ENCODE results near the gene CADM1. TPM values are rescaled to one million over a fixed set of nuclear protein-coding genes. Genes with fewer than 3 reads are reported as not detected.

CADM1 gene
- total and polyA plus RNA-seq, 7 donors, result 0.69 to 25.2 (median 15.6) TPM

GRCh38 chr11:115198321-115198741 lies 305.9 kb downstream of the CADM1 start:
- H3K27me3 ChIP-seq, result no peaks in the 10 kb centered on the region
- H3K27ac ChIP-seq, result no peak overlapping the region
- no peak for DNase-seq
- H3K4me1 ChIP-seq, result peaks cover 0 to 9% (median 4%) of the 10 kb centered on the region in 4 donors
- 84 to 93% methylated on average over 9 of the region's 9 CpGs for WGBS, 2 donors
- H3K36me3 ChIP-seq, result no peaks in the 10 kb centered on the region
- no peak for TF ChIP-seq POLR2AphosphoS5 (IDR thresholded peaks at IDR 0.05)
- no peak overlapping the region for H3K4me3 ChIP-seq
- H3K9me3 ChIP-seq, result no peaks in the 10 kb centered on the region
- intact Hi-C loops (cut with DNase I), result no loop called here

GRCh38 chr11:115197433-115197832 lies 306.8 kb downstream of the CADM1 start:
- Histone ChIP-seq H3K27ac (no peak overlapping the region), H3K27me3 (no peaks in the 10 kb centered on the region)
- WGBS, 2 donors, result 42 to 70% methylated on average over 1 of the region's 1 CpG

GRCh38 chr11:115197031-115197430 lies 307.2 kb downstream of the CADM1 start:
- no peaks in the 10 kb centered on the region for H3K36me3 ChIP-seq
- H3K4me1 ChIP-seq, result peaks cover 0 to 9% (median 4%) of the 10 kb centered on the region in 4 donors
- no peak for TF ChIP-seq POLR2A (IDR thresholded peaks at IDR 0.05)
- TF ChIP-seq EP300 (IDR thresholded peaks at IDR 0.05), result no peak
- no peak for TF ChIP-seq POLR2AphosphoS5 (IDR thresholded peaks at IDR 0.05)
- TF ChIP-seq, protein P1, sequence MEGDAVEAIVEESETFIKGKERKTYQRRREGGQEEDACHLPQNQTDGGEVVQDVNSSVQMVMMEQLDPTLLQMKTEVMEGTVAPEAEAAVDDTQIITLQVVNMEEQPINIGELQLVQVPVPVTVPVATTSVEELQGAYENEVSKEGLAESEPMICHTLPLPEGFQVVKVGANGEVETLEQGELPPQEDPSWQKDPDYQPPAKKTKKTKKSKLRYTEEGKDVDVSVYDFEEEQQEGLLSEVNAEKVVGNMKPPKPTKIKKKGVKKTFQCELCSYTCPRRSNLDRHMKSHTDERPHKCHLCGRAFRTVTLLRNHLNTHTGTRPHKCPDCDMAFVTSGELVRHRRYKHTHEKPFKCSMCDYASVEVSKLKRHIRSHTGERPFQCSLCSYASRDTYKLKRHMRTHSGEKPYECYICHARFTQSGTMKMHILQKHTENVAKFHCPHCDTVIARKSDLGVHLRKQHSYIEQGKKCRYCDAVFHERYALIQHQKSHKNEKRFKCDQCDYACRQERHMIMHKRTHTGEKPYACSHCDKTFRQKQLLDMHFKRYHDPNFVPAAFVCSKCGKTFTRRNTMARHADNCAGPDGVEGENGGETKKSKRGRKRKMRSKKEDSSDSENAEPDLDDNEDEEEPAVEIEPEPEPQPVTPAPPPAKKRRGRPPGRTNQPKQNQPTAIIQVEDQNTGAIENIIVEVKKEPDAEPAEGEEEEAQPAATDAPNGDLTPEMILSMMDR (IDR thresholded peaks at IDR 0.05), result no peak
- no peak overlapping the region for H3K4me3 ChIP-seq
- 88 to 92% methylated on average over 3 of the region's 3 CpGs for WGBS, 2 donors
- H3K9me3 ChIP-seq, result no peaks in the 10 kb centered on the region
- no peak for DNase-seq
- H3K27ac ChIP-seq, result no peak overlapping the region
- intact Hi-C loops (cut with DNase I), result no loop called here
- no peaks in the 10 kb centered on the region for H3K27me3 ChIP-seq

More at GRCh38 chr11:115197433-115197832, 306.8 kb downstream of the CADM1 start:
- no peak for DNase-seq
- H3K4me1 ChIP-seq, result peaks cover 0 to 9% (median 4%) of the 10 kb centered on the region in 4 donors
- H3K36me3 ChIP-seq, result no peaks in the 10 kb centered on the region
- no peak overlapping the region for H3K4me3 ChIP-seq
- intact Hi-C loops (cut with DNase I), result no loop called here
- H3K9me3 ChIP-seq, result no peaks in the 10 kb centered on the region
- TF ChIP-seq POLR2A (IDR thresholded peaks at IDR 0.05), result no peak
- no peak for TF ChIP-seq POLR2AphosphoS5 (IDR thresholded peaks at IDR 0.05)
- TF ChIP-seq EP300 (IDR thresholded peaks at IDR 0.05), result no peak
- TF ChIP-seq, protein P1 (IDR thresholded peaks at IDR 0.05), result no peak

- Histone ChIP-seq H3K36me3 (no peaks in the 10 kb centered on the region), H3K27me3 (no peaks in the 10 kb centered on the region), H3K4me1 (peaks cover 0 to 8% (median 3%) of the 10 kb centered on the region in 4 donors), H3K27ac (no peak overlapping the region), H3K4me3 (no peak overlapping the region), H3K9me3 (no peaks in the 10 kb centered on the region)
- 82 to 86% methylated on average over 5 of the region's 5 CpGs for WGBS, 2 donors
- intact Hi-C loops (cut with DNase I), result no loop called here
- TF ChIP-seq, protein P1 (IDR thresholded peaks at IDR 0.05), result no peak
- TF ChIP-seq EP300 (IDR thresholded peaks at IDR 0.05), result no peak
- TF ChIP-seq POLR2A (IDR thresholded peaks at IDR 0.05), result no peak
- no peak for TF ChIP-seq POLR2AphosphoS5 (IDR thresholded peaks at IDR 0.05)
- no peak for DNase-seq
These were observed 309.5 kb downstream of the CADM1 start for GRCh38 chr11:115194802-115195110.

DNA sequence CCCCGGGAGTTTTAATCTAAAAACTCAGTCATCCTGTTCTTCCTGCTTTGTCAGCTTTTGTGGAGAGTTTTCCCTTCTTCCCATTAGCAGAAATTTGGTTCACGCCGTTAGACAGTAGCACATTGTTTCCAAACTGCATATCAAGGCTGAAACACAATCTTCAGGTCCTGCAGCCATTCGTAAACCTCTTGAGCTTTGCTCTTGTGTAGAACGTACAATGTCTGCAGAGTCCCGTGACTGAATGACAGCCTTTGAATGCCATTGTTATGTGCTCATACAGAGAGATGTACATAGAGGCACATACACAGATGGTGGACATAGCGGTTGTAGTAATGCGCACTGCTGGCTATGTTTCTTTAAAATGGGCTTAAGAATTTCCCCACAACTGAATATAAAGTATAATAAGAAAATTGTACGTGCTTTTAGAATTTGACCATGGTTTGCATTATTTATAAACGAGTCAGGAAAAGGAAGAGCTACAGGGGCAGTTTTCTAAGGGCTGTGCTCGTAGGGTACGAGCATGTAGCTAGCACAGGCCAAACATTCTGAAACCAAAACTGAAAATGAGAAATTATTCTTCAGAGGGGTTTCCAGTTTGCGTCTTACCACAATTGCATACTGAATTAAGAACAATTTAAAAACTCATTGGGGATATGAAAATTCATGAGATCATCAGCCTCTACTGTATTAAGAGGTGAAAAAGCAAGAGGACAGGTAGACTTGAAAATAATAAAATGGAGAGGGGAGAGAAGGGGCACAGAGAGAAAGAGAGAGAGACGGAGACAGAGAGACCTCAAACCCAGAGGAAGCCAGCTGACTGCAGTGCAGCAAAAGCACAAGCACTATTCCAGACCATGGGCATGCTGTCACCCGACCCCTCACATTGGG lies 310.1 kb downstream of the CADM1 start:
- intact Hi-C loops (cut with DNase I), result no loop called here
- 74 to 84% methylated on average over 15 of the region's 15 CpGs for WGBS, 2 donors
- TF ChIP-seq, protein P1 (IDR thresholded peaks at IDR 0.05), result no peak
- no peak for DNase-seq
- Histone ChIP-seq H3K4me1 (peaks cover 0 to 2% (median under 1%) of the 10 kb centered on the region in 4 donors), H3K4me3 (no peak overlapping the region), H3K9me3 (no peaks in the 10 kb centered on the region), H3K36me3 (no peaks in the 10 kb centered on the region), H3K27me3 (no peaks in the 10 kb centered on the region), H3K27ac (no peak overlapping the region)
